ENCODE data around the gene COMP.
A peak's percentile ranks its signal among the peaks of the same experiment; 100 is the strongest.

COMP gene

GRCh38 chr19:18768997-18769891 is 21.9 kb downstream of the COMP start:
- DNase-seq = no peak

- no peak for DNase-seq
Observed at GRCh38 chr19:18768046-18768771, 22.9 kb downstream of the COMP start.

GRCh38 chr19:18765224-18765623 is 25.9 kb downstream of the COMP start:
- DNase-seq = peak; percentile 31

GRCh38 chr19:18764591-18765051 is 26.5 kb downstream of the COMP start:
- no peak for DNase-seq

- no peak for DNase-seq
Observed at GRCh38 chr19:18763674-18764590, 27.2 kb downstream of the COMP start.

GRCh38 chr19:18762125-18763023 is 28.7 kb downstream of the COMP start:
- DNase-seq = peak; percentile 85

- DNase-seq = no peak
Observed at GRCh38 chr19:18761531-18762110, 29.5 kb downstream of the COMP start.

GRCh38 chr19:18760440-18761383 is 30.4 kb downstream of the COMP start:
- DNase-seq = no peak

- no peak for DNase-seq
Observed at GRCh38 chr19:18759995-18760426, 31.1 kb downstream of the COMP start.

- DNase-seq = no peak
Observed at GRCh38 chr19:18759304-18759994, 31.7 kb downstream of the COMP start.

GRCh38 chr19:18756896-18757295 is 34.2 kb downstream of the COMP start:
- no peak for DNase-seq

- no peak for DNase-seq
Observed at GRCh38 chr19:18754501-18754900, 36.6 kb downstream of the COMP start.

- DNase-seq = no peak
Observed at GRCh38 chr19:18751571-18751970, 39.5 kb downstream of the COMP start.

GRCh38 chr19:18750295-18750970 is 40.7 kb downstream of the COMP start:
- DNase-seq = no peak

GRCh38 chr19:18749362-18750231 is 41.5 kb downstream of the COMP start:
- DNase-seq = no peak

GRCh38 chr19:18746401-18747325 is 44.4 kb downstream of the COMP start:
- no peak for DNase-seq

- DNase-seq = no peak
Observed at GRCh38 chr19:18745931-18746330, 45.2 kb downstream of the COMP start.
